Measurements from ENCODE around the gene LAMTOR5.
A peak's percentile ranks its signal among the peaks of the same experiment; 100 is the strongest.
"Not testable (repeated sequence)": the region's sequence is repeated elsewhere in the genome, so short reads cannot be mapped to it uniquely, and the experiment has no call there.

Gene LAMTOR5

GRCh38 chr1:110425612-110426152 lies 18.2 kb upstream of the LAMTOR5 start:
- no peak for DNase-seq

GRCh38 chr1:110424699-110425611 lies 17.5 kb upstream of the LAMTOR5 start:
- no peak for DNase-seq

GRCh38 chr1:110420874-110421793 lies 13.6 kb upstream of the LAMTOR5 start:
- DNase-seq, result no peak

- no peak for DNase-seq
These were observed 12.6 kb upstream of the LAMTOR5 start for GRCh38 chr1:110420023-110420662.

GRCh38 chr1:110418729-110419128 lies 11.2 kb upstream of the LAMTOR5 start:
- DNase-seq, result no peak

GRCh38 chr1:110413045-110413444 lies 5.6 kb upstream of the LAMTOR5 start:
- DNase-seq, result not testable (repeated sequence)

GRCh38 chr1:110412576-110412975 lies 5.1 kb upstream of the LAMTOR5 start:
- DNase-seq, result peak; percentile 64

- DNase-seq, result no peak
These were observed 3.8 kb upstream of the LAMTOR5 start for GRCh38 chr1:110411173-110411735.

- DNase-seq, result no peak
These were observed 1.8 kb upstream of the LAMTOR5 start for GRCh38 chr1:110409316-110409715.

GRCh38 chr1:110408488-110408887 lies 994 bp upstream of the LAMTOR5 start:
- no peak for DNase-seq

GRCh38 chr1:110406407-110406806 lies 1.1 kb downstream of the LAMTOR5 start:
- not testable (repeated sequence) for DNase-seq

GRCh38 chr1:110404401-110404800 lies 3.1 kb downstream of the LAMTOR5 start:
- no peak for DNase-seq

GRCh38 chr1:110403805-110404204 lies 3.7 kb downstream of the LAMTOR5 start:
- DNase-seq, result no peak

GRCh38 chr1:110396259-110396958 lies 11.1 kb downstream of the LAMTOR5 start:
- not testable (repeated sequence) for DNase-seq

- DNase-seq, result no peak
These were observed 13.0 kb downstream of the LAMTOR5 start for GRCh38 chr1:110394493-110394820.

GRCh38 chr1:110393691-110394492 lies 13.6 kb downstream of the LAMTOR5 start:
- no peak for DNase-seq

- DNase-seq, result no peak
These were observed 14.2 kb downstream of the LAMTOR5 start for GRCh38 chr1:110393286-110393685.

- DNase-seq, result peak; percentile 77
These were observed 16.7 kb downstream of the LAMTOR5 start, which contains the start of gene SLC16A4 for GRCh38 chr1:110390692-110391245. Gene SLC16A4, minus strand, starts transcription at chr1:110391026. Its CDS starts 1,703 bp downstream, at chr1:110389323.

- DNase-seq, result peak; percentile 47
These were observed 17.4 kb downstream of the LAMTOR5 start for GRCh38 chr1:110390096-110390495.

- DNase-seq, result no peak
These were observed 20.3 kb downstream of the LAMTOR5 start for GRCh38 chr1:110387048-110387754.
